Endothelial cell of umbilical vein (primary cell): Measurements from ENCODE around the gene ROBO2. TPM values are rescaled to one million over a fixed set of nuclear protein-coding genes. Genes with fewer than 3 reads are reported as not detected.

Source experiments
- BruUV-seq: library from RNA; stranded (reverse); fragments of 400-500 nt; replicated peaks from 2 replicates; lab custom pipeline; 2021; lab: Mats Ljungman, UMichigan
- CTCF ChIA-PET: fragments of 300-600, 350-600 bp; sonication (Branson Sonifier 250); formaldehyde crosslinking; loops from one replicate; lab custom pipeline; 2021; ENCODE audit warnings: antibody characterized with exemption, inconsistent platforms; lab: Charles Lee
- POLR2A ChIA-PET: fragments of 300-600, 350-600 bp; sonication (Branson Sonifier 250); formaldehyde crosslinking; loops from one replicate; lab custom pipeline; 2021; ENCODE audit warnings: antibody characterized with exemption, inconsistent platforms; lab: Charles Lee
- DNase-seq: peaks from one replicate; pipeline ENCODE4 v3.0.0-alpha.2; 2011; ENCODE audit warnings: low read depth, low spot score
- FAIRE-seq: peaks from 2 replicates; lab custom pipeline; 2011; peaks lifted over from hg19 to GRCh38; lab: Jason Lieb, UNC
- H2AFZ ChIP-seq: 2 replicates; pipeline ENCODE4 v1.6.0; 2012; ENCODE audit warnings: low read depth, low read length, control low read depth, inconsistent platforms
- H3K27ac ChIP-seq: 2 replicates; pipeline ENCODE4 v1.5.1; 2011; ENCODE audit warnings: low read depth, mild to moderate bottlenecking, control low read depth, low read length, moderate library complexity; ENCODE audit not compliant: insufficient read depth
- H3K27me3 ChIP-seq, 2 experiments: 2 replicates each; pipeline versions ENCODE4 v1.6.0 to v1.6.1; 2011; ENCODE audit warnings: low read length in 2 of 2, mixed read lengths in 1 of 2; ENCODE audit not compliant: control insufficient read depth in 2 of 2, insufficient read depth in 2 of 2
- H3K36me3 ChIP-seq, 2 experiments: 2 replicates in 1 of 2; 3 replicates in 1 of 2; pipeline ENCODE4 v1.5.1; 2011; ENCODE audit warnings: low read length in 2 of 2, mild to moderate bottlenecking in 1 of 2, moderate library complexity in 1 of 2; ENCODE audit not compliant: control insufficient read depth in 2 of 2, insufficient read depth in 2 of 2; ENCODE audit errors: extremely low read depth in 1 of 2
- H3K4me1 ChIP-seq: 3 replicates; pipeline ENCODE4 v1.5.1; 2011; ENCODE audit warnings: mild to moderate bottlenecking, low read length; ENCODE audit not compliant: control insufficient read depth, insufficient read depth; ENCODE audit errors: extremely low read depth
- H3K4me2 ChIP-seq: 2 replicates; pipeline ENCODE4 v1.6.1; 2011; ENCODE audit warnings: low read length, control low read depth, mixed read lengths; ENCODE audit not compliant: insufficient read depth
- H3K4me3 ChIP-seq, 3 experiments: fragments of 200-600 bp in 1 of 3; sonication (generic), shearing (Covaris generic) in 1 of 3; replicated peaks in 1 of 3; 2 replicates each; pipeline ENCODE4 v1.5.1; 2011 to 2016; ENCODE audit warnings: control low read depth in 3 of 3, low read length in 3 of 3, mild to moderate bottlenecking in 2 of 3, inconsistent platforms in 1 of 3, low read depth in 1 of 3, moderate library complexity in 1 of 3; ENCODE audit not compliant: insufficient read depth in 1 of 3
- H3K79me2 ChIP-seq: 2 replicates; pipeline ENCODE4 v1.6.0; 2012; ENCODE audit warnings: low read length, inconsistent platforms; ENCODE audit not compliant: control insufficient read depth, insufficient read depth
- H3K9ac ChIP-seq: replicated peaks from 2 replicates; pipeline ENCODE3; 2011; ENCODE audit warnings: low read length, control low read depth; ENCODE audit not compliant: insufficient read depth; ENCODE audit errors: extremely low read depth
- H3K9me1 ChIP-seq: replicated peaks from 3 replicates; pipeline ENCODE4 v1.6.0; 2011; ENCODE audit warnings: mild to moderate bottlenecking, low read length; ENCODE audit not compliant: control insufficient read depth, insufficient read depth; ENCODE audit errors: extremely low read depth
- H3K9me3 ChIP-seq: replicated peaks from 2 replicates; pipeline ENCODE4 v1.5.1; 2012; ENCODE audit warnings: low read length, inconsistent platforms; ENCODE audit not compliant: control insufficient read depth, insufficient read depth
- H4K20me1 ChIP-seq: replicated peaks from 2 replicates; pipeline ENCODE3; 2011; ENCODE audit warnings: mild to moderate bottlenecking, low read length; ENCODE audit not compliant: control insufficient read depth, insufficient read depth; ENCODE audit errors: extremely low read depth
- EZH2 ChIP-seq: IDR thresholded peaks from 2 replicates; pipeline ENCODE4 v1.6.1; 2012; ENCODE audit warnings: borderline replicate concordance, low read depth, mild to moderate bottlenecking, moderate library complexity, low read length, inconsistent platforms; ENCODE audit not compliant: severe bottlenecking
- FOS ChIP-seq: IDR thresholded peaks from 2 replicates; pipeline ENCODE4 v1.6.1; 2011; ENCODE audit warnings: mild to moderate bottlenecking, low read length, moderate library complexity, borderline replicate concordance; ENCODE audit not compliant: insufficient read depth
- GATA2 ChIP-seq: IDR thresholded peaks from 2 replicates; pipeline ENCODE4 v1.7.0; 2011; ENCODE audit warnings: low read depth, mild to moderate bottlenecking, moderate library complexity, mixed read lengths, low read length; ENCODE audit not compliant: insufficient read length, insufficient read depth
- JUN ChIP-seq: IDR thresholded peaks from 2 replicates; pipeline ENCODE4 v1.6.1; 2011; ENCODE audit warnings: borderline replicate concordance, low read depth; ENCODE audit not compliant: insufficient read length, insufficient read depth
- MYC ChIP-seq: IDR thresholded peaks from one replicate; pipeline ENCODE4 v1.6.1; 2011; ENCODE audit warnings: mild to moderate bottlenecking, low read depth, low read length
- POLR2A ChIP-seq: IDR thresholded peaks from 2 replicates; pipeline ENCODE4 v1.6.1; 2012; ENCODE audit warnings: low read depth, mild to moderate bottlenecking, control low read depth, low read length
- POLR2AphosphoS5 ChIP-seq: IDR thresholded peaks from 2 replicates; pipeline ENCODE4 v1.6.1; 2012; ENCODE audit warnings: low read depth, mild to moderate bottlenecking, control low read depth, low read length, moderate library complexity; ENCODE audit not compliant: insufficient read depth
- dilution Hi-C: fragments of 300-500 bp; cut with MboI; formaldehyde crosslinking; loops from one replicate; pipeline ENCODE4 v1.15.0; 2019; ENCODE audit warnings: low sequenced_read_pairs; ENCODE audit not compliant: extremely low pct_ligation_motif_present
- intact Hi-C: fragments of 100-400 bp; cut with micrococcal nuclease; formaldehyde crosslinking; loops from one replicate; pipeline ENCODE4 v1.10.0; 2022
- polyA plus RNA-seq, 4 experiments: library from polyadenylated mRNA; depleted of rRNA in 3 of 4; stranded (reverse) in 3 of 4; unstranded in 1 of 4; fragments of >200 nt; gene quantifications; 2 replicates each; pipeline versions ENCODE4 v1.2.1 to v1.2.3, GENCODE V29; 2011 to 2012; ENCODE audit warnings: missing spikeins in 1 of 4
- total RNA-seq: library from RNA; stranded (reverse); gene quantifications from 2 replicates; pipeline ENCODE4 v1.2.3, GENCODE V29; 2021
- TF ChIP-seq, protein P1 (sequence below), 2 donors: IDR thresholded peaks; 1 replicate in 1 of 2; 2 replicates in 1 of 2; pipeline ENCODE4 v1.5.1; 2011; ENCODE audit warnings: low read length in 2 of 2, mild to moderate bottlenecking in 2 of 2, moderate library complexity in 2 of 2, control low read depth in 1 of 2, inconsistent platforms in 1 of 2, low read depth in 1 of 2; ENCODE audit not compliant: insufficient read depth in 1 of 2; ENCODE audit errors: extremely low read depth in 1 of 2

Gene ROBO2
- total and polyA plus RNA-seq, 2 donors (not counting 3 experiments of a cell fraction or from before 2014, with no cell fraction given), result not detected

DNA sequence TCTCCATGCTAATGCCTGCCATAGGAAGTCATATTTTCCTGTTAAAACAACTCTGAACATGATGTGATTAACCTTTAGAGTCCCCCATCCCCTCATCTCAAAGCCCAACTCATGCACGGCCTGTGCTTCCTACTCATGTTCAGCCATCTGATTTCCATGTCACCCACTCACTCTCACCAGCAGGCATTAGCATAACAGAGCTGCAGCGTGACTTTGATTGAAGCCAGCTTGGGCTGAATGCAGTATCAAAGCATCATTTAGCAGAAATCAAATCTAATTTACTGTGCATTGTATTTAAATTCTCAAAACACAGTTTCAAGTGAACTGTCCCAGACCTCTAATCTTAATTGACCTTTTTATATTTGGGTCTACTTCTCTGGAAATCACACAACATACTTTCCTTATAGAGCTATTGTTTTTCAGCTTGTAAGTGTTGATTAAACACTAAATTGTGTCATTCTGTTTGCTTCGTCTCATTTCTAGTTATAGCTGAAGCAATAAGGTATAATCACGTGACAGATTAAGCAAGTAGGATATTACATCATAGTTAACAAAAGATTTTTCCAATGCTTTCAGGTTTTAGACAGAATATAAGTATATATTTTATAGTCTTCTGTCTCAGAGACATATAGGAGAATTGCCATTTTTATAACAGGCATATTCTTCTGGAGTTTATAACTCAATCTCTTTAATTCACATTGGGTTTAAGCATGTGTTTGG lies 501.5 kb downstream of the ROBO2 start:
- dilution Hi-C loops, result no loop called here
- Histone ChIP-seq H2AFZ (no peak overlapping the region), H3K9me1 (no peaks in the 10 kb centered on the region), H3K36me3 (no peaks in the 10 kb centered on the region), H3K4me1 (no peaks in the 10 kb centered on the region), H3K9me3 (no peaks in the 10 kb centered on the region), H3K4me3 (no peak overlapping the region), H3K27ac (no peak overlapping the region), H3K4me2 (no peak overlapping the region), H3K27me3 (no peaks in the 10 kb centered on the region), H3K9ac (no peak overlapping the region), H4K20me1 (no peaks in the 10 kb centered on the region), H3K79me2 (no peaks in the 10 kb centered on the region)
- CTCF ChIA-PET, result no interaction called here
- intact Hi-C loops, result no loop called here
- DNase-seq (no peak), FAIRE-seq (no peak)
- no TSS peak for BruUV-seq
- POLR2A ChIA-PET, result no interaction called here
- TF ChIP-seq GATA2 (no peak), POLR2A (no peak), JUN (no peak), EZH2 (no peak), MYC (no peak), FOS (no peak), POLR2AphosphoS5 (no peak)
- TF ChIP-seq, protein P1, sequence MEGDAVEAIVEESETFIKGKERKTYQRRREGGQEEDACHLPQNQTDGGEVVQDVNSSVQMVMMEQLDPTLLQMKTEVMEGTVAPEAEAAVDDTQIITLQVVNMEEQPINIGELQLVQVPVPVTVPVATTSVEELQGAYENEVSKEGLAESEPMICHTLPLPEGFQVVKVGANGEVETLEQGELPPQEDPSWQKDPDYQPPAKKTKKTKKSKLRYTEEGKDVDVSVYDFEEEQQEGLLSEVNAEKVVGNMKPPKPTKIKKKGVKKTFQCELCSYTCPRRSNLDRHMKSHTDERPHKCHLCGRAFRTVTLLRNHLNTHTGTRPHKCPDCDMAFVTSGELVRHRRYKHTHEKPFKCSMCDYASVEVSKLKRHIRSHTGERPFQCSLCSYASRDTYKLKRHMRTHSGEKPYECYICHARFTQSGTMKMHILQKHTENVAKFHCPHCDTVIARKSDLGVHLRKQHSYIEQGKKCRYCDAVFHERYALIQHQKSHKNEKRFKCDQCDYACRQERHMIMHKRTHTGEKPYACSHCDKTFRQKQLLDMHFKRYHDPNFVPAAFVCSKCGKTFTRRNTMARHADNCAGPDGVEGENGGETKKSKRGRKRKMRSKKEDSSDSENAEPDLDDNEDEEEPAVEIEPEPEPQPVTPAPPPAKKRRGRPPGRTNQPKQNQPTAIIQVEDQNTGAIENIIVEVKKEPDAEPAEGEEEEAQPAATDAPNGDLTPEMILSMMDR (IDR thresholded peaks at IDR 0.05; ENCODE audit: extremely low read depth in 1 of 2, insufficient read depth in 1 of 2, low read depth in 1 of 2, low read length in 2 of 2), result no peak
